Retinal pigment epithelial cell (primary cell): ENCODE measurements around the gene SLC7A4.
"Not testable (repeated sequence)": the region's sequence is repeated elsewhere in the genome, so short reads cannot be mapped to it uniquely, and the experiment has no call there.

Experiments
- DNase-seq: peaks from one replicate; pipeline ENCODE4 v3.0.0-alpha.2; 2010; ENCODE audit warnings: low read depth
- H3K4me3 ChIP-seq: 2 replicates; pipeline ENCODE4 v1.5.1; 2011; ENCODE audit warnings: mild to moderate bottlenecking, low read length, control low read depth, moderate library complexity
- CTCF ChIP-seq: conservative IDR thresholded peaks from 2 replicates; pipeline ENCODE4 v1.5.1; 2011; ENCODE audit warnings: low read depth, low read length, control low read depth, inconsistent platforms

The SLC7A4 gene

GRCh38 chr22:21041937-21042336, 9.6 kb upstream of the SLC7A4 start:
- no peak for TF ChIP-seq CTCF
- no peak for DNase-seq
- no peak overlapping the region for H3K4me3 ChIP-seq

DNA sequence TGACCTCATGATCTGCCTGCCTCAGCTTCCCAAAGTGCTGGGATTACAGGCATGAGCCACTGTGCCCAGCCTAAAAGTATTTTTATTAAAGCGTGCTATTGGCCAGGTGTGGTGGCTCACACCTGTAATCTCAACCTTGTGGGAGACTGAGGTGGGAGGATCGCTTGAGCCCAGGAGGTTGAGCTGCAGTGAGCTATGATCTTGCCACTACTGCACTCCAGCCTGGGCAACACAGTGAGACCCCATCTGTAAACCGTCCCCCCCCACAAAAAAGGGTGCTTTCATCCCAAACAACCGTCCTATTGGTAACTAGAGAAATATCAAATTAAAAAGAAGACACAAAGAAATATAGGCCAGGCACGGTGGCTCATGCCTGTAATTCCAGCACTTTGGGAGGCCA, 6.8 kb upstream of the SLC7A4 start:
- not testable (repeated sequence) for DNase-seq, H3K4me3 ChIP-seq

- no peak for TF ChIP-seq CTCF
- no peak for DNase-seq
- H3K4me3 ChIP-seq: no peak overlapping the region
Measured at GRCh38 chr22:21038405-21038804, 6.0 kb upstream of the SLC7A4 start.

GRCh38 chr22:21034989-21035388, 2.6 kb upstream of the SLC7A4 start:
- H3K4me3 ChIP-seq: no peak overlapping the region
- no peak for TF ChIP-seq CTCF
- no peak for DNase-seq

GRCh38 chr22:21033895-21034294, 1.5 kb upstream of the SLC7A4 start:
- TF ChIP-seq CTCF: no peak
- DNase-seq: no peak

DNA sequence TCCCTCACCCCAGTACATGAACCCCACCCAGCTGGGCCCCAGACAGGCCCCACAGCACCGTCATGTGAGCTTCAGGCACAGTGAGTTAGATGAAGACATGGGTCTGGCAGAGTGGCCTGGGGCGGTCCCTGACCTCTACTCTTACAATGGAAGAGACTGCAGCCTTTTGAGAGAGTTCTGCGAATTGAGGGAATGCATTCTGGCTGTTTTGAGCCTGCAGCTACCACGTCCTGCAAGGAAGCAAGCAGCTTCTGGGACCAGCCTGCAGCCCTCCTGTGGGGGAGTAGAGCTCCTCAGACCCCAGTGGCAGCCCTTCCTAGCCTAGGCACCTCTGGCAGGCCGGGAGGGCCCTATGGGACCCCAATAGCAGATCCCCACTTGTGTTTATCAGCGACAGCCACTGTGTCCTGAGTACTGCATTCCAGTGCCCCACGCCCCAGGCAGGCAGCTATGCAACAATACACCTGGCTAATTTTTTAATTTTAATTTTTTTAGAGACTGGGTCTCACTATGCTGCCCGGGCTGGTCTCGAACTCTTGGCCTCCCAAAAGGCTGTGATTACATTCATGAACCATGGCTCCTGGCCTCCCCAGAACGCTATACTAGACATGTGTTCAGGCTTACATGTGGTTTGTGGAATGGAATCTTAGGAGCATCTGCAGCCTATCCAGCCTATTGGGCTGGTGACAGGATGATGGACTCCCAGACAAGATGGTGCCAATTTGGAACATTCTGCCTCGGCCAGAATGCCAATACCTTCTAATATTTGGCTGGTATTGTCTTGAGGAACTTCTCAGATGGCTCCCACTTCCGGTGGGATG, 717 bp upstream of the SLC7A4 start:
- H3K4me3 ChIP-seq: no peak overlapping the region
- DNase-seq: no peak
- no peak for TF ChIP-seq CTCF

More at GRCh38 chr22:21033895-21034294, 1.5 kb upstream of the SLC7A4 start:
- no peak overlapping the region for H3K4me3 ChIP-seq

GRCh38 chr22:21031545-21032036, 770 bp downstream of the SLC7A4 start:
- no peak for DNase-seq
- H3K4me3 ChIP-seq: peak overlapping the region; percentile 33
- TF ChIP-seq CTCF: no peak
